HG03378 (cell line): ENCODE data around the gene KY.

Source experiments
- ATAC-seq: cut with Tn5 transposase; IDR thresholded peaks from one replicate; pipeline ENCODE4 v1.9.1; 2021; ENCODE audit warnings: mild to moderate bottlenecking, moderate library complexity; ENCODE audit not compliant: unreplicated experiment

The KY gene

DNA sequence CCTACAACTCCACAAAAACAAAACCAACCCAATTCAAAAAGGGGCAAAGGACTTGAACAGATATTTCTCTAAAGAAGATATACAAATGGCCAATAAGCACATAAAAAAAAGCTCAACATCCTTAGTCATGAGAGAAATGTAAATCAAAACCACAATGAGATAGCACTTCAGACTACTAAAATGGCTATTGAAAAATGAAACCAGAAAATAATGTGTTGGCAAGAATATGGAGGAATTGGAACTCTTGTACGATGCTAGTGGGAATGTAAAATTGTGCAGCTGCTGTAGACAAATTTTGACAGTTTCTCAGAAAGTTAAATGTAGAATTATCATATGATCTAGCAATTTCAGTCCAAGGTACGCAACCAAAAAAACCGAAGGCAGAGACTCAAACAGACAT lies 29.0 kb downstream of the KY start:
- ATAC-seq = no peak

- no peak for ATAC-seq
These were observed 30.2 kb downstream of the KY start for GRCh38 chr3:134620476-134621115.

DNA sequence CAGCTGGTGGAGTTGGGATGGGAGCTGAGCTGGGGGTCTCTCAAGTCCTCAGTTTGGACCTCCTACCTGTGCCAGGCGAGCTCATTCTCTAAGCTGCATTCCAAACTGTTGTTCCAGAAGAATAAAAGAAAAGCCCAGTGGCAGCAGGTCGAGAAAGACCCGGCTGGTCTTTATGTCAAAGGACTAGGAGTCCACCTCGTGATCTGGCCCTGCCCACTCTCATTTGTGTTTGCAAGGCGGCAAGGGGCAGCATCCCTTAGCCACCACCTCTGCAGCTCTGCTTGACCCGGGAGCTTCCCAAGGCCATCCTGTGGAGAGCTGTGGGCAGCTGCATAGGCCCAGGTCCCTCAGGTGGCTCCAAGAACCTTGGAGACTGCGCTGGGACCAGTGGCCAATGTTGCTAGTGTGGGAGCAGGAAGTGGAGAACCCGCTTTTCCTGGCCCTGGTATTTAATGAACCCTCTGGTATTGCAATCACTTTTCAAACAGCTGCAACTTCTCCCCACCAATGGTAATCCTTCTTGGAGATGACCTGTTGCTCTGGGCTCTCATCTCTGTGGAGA lies 30.9 kb downstream of the KY start:
- no peak for ATAC-seq

GRCh38 chr3:134619301-134619615 lies 31.6 kb downstream of the KY start:
- no peak for ATAC-seq

GRCh38 chr3:134618478-134619300 lies 32.1 kb downstream of the KY start:
- no peak for ATAC-seq

DNA sequence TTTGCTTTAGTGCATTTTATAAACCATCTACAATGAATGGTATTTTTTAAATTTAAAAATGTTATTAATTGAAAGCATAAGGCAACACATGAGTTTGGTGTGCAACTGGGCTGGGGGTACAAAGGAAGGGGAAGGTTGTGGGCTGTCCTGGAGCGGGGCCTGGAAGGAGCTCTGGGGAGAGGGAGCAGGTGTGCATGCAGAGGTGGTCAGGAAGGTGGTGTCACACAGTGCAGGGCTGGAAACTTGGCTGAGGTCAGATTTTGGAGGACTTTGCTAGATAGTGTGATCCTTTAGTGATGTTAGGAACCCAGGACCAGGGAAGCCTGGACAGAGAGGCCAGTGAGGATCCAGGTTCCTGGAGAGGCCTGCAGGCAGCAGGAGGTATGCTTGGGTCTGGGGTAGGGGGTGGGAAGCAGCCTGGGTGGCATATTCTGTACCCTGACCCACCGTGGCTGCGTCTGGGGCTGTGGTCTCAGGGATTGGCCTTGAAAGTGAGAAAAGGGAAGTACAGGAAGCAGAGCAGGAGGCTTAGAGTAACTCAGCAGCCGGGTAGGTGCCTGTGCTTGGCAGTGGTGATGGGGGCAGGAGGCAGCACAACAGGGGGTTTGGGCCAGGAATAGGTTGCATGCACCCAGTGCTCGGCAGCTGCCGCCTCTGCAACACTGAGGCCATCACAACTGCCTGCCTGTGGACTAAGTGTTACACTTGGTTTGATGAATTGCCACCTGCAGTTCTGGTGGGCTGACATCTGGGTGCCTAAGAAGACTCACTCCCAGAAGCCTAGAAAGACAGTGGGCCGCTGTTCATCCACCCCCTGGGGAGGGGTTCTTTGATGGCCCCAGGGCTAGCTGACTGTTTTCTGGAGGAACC lies 33.0 kb downstream of the KY start:
- ATAC-seq = no peak

DNA sequence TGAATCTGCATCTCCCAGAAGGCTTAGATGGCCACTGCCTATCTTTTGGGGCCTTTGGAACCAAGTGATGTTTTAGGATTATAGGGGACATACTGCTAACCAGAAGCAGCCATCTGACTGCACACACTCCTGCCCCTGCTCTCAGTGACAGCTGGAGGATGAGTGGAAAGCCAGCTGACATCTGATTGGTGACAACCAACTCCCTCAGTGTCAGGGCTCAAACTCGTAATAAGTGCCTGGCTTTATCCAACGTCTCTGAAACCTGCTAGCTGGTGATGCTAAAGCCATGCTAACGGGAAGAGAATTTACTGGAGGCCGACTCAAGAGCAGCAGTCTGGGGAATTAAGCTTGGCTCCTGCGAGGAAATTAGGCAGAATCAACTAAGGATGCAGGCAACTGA lies 35.1 kb downstream of the KY start:
- no peak for ATAC-seq

- ATAC-seq = no peak
These were observed 35.9 kb downstream of the KY start for GRCh38 chr3:134614955-134615354.

DNA sequence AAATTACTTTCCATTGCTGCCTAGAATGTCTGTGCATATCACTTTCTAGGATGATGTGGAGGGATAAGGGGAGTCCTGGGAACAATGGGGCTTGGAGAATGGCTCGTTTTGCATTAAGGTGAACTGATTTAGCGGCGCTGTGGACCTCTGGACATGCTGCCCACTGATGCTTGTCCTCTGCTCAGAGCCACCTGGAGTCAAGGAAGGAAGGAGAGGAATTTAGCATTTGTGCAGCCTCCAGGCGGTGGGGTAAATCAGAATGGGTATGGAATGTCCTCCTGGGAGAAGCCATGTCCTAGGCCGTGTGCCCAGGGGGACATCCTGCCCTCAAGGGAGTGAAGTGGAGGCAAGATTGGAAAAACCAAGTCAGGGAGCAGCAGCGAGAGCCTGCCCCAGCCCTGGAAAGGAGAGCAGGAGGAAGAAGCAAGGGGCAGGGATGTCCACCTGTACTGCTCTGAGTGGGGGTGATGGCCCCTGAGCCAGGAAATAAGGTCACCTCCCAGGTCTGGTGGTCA lies 37.8 kb downstream of the KY start:
- no peak for ATAC-seq

- no peak for ATAC-seq
These were observed 39.3 kb downstream of the KY start for GRCh38 chr3:134611516-134611915.

GRCh38 chr3:134610432-134611385 lies 40.1 kb downstream of the KY start:
- ATAC-seq = no peak

GRCh38 chr3:134609821-134610431 lies 40.9 kb downstream of the KY start:
- no peak for ATAC-seq

DNA sequence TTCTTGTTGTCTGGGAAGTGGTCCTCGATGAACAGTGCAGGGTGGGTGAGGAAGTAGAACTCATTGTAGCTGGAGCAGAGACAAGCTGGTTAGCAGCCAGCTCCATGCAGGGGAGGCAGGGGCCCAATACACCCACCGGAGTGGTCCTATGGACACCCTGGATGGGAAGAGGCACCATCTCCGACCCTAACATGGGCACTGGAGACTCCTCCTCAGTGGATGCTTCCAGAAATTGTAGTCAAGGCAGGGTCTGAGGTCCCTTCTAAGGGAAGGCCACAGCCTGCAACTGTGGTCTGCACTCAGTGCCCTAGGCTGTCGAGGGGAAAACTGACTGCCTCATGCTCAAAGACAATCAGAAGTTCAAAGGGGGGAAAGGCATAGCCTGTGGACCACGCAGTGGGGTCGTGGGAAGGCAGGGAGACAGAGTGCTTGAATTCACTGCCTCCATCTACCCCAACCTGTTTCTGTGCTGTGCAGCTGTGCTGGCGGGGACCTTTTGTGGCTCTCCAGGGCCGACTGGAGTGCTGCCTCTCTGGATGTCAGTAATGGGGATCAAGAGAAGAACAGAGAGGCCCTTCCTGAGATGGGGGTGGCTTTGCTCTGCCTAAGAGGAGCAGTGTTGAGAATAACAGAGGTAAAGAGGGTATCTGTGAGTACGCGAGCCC lies 41.9 kb downstream of the KY start:
- no peak for ATAC-seq

- no peak for ATAC-seq
These were observed 42.6 kb downstream of the KY start for GRCh38 chr3:134608023-134608770.

DNA sequence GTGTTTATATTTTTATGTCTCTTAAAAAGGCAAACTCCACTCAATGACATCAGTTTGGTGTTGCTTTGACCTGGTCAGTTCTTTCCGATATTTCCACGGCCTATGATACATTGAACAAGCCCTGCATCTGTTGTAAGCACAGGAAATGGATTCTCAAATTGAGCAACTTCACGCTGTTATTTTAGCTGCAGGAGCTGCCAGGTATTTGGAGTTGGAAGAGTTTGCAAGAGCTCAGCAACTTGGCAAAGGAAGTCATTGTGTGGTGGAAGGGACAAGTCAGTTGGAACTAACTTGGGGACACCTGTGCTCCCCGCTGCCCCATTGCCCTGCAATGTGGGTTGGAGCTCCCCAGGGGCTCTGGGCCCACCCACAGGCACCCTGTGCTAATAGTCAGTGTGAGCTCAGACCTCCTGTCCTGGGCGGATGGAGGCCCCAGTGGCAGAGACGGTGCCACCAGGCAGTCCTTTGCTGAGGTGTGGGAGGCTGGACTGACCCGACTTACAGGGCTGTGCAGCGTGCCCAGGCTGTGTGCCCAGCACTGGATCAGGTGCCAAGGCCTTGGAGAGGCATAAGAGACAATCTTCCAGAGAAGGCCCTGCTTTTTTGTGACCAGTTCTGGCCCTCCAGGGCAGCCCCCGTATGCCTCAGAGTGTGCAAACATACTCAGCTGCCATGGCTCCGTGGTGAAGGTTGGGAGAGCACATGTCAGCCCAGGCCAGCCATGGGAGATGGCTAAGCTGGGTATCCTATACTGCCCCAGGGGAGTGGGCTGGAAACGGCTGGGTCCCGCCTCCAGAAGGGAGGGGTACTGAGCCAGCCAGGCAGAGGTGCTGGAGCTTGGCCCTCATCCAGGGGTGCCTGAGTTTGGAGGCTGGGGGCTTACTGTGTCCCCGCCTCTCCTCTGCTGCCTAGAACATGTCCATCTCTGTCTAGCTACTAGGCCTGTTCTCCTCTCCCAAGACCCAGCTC lies 43.5 kb downstream of the KY start:
- ATAC-seq = no peak

DNA sequence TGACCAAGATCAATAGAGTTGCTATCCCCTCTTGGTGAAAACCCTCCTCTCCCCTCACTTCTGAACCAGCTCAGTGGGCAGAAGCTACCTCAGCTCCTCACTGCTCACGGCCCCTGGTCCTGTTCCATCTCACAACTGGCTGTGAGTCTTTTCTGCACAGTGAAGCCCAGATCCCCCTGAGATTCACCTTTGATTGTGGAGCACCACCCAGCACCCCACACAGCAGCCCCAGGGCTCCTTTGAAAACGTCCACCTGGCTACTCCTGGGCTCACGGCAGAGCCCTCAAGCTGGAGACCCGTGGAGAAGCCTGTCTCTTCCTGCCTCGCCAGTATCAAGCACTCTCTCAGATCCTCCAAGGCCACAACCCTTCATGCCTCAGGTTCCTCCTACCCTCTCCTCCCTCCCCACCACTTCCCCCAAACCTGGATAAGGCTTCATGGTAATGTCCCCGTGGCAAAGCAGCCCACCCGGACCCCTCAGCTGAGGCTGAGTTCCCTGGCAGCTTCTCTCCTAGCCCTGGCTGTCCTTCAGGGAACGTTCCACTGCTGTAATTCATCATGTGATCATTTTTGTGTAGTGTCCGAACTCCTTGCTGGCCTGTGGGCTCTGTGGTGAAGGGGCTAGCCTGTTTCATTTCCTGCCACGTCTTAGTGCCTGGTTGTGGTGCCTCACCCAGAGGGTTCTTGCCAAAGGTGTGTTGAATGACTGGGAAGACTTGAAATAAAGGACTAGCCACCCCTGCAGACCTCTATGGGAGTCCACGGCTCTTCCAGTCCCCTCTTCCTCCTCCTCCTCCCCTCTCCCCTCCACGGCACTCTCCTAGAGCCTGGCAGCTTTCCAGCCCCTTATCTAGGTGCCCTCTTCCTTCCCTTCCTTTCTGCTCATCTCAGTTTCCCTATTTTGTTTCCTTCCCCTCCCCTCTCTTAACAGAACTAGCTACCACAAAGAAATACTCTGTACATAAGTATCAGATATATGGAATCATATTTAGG lies 44.5 kb downstream of the KY start:
- no peak for ATAC-seq
